ENCODE measurements around the gene NFIA.

The NFIA gene

DNA sequence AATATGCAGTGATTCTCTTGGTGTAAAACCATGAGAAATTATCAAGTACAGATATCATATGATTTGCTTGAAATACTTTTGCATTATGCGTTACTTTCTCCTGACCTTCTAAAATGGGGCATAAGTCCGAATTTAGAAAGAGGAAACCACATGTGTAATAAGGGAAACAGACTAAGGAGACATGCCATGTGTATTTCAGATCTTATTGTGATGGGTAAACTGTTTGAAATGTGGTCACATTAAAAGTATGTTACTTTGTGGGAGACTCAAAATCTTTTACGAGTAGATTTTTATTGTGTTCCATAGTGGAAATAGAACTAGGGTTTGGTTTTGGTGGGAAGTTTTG lies 173.0 kb downstream of the NFIA start:
- TF ChIP-seq, protein P1, sequence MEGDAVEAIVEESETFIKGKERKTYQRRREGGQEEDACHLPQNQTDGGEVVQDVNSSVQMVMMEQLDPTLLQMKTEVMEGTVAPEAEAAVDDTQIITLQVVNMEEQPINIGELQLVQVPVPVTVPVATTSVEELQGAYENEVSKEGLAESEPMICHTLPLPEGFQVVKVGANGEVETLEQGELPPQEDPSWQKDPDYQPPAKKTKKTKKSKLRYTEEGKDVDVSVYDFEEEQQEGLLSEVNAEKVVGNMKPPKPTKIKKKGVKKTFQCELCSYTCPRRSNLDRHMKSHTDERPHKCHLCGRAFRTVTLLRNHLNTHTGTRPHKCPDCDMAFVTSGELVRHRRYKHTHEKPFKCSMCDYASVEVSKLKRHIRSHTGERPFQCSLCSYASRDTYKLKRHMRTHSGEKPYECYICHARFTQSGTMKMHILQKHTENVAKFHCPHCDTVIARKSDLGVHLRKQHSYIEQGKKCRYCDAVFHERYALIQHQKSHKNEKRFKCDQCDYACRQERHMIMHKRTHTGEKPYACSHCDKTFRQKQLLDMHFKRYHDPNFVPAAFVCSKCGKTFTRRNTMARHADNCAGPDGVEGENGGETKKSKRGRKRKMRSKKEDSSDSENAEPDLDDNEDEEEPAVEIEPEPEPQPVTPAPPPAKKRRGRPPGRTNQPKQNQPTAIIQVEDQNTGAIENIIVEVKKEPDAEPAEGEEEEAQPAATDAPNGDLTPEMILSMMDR (conservative IDR thresholded peaks at IDR 0.05; ENCODE audit: low read depth, low read length) = no peak
- no peak for DNase-seq (ENCODE audit: low read depth)
- no peak overlapping the region for H3K4me3 ChIP-seq (ENCODE audit: low read length)

DNA sequence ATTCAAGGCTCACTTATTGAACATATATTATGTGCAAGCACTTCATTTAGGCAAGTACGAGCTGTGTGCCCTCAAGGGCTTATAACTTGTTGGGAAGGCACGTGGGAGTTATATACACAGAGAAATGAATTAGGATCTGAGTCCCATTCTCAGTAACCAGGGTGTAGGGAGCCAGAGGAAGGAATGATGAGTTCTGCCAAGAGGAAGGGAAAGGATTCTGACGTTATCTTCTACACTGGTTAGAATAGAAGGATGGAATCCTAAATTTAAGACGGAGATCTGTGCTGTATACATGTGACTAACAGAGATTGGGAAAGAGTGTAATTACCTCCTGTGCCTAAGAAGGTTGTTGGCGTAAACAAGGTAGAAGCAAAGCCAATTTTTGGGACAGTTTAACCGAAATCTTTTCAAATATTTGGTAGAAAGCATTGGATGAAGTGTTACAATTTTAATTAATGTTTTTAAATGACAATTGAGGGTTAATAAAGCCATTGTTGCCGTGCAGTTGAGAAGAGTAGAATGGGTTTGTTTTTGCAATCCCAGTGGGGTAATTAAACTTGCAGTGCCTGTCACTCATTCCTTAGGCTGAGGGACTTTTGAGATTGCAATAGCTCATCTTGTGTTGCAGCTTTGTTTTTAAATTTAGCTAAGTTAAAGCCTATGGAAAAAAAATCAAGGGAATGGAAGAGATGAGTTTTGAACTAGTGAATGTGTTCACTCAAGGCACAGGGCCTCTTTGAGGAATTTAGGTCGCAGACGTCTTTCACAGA lies 177.2 kb downstream of the NFIA start:
- TF ChIP-seq, protein P1 (conservative IDR thresholded peaks at IDR 0.05; ENCODE audit: low read depth, low read length) = no peak
- no peak for DNase-seq (ENCODE audit: low read depth)

DNA sequence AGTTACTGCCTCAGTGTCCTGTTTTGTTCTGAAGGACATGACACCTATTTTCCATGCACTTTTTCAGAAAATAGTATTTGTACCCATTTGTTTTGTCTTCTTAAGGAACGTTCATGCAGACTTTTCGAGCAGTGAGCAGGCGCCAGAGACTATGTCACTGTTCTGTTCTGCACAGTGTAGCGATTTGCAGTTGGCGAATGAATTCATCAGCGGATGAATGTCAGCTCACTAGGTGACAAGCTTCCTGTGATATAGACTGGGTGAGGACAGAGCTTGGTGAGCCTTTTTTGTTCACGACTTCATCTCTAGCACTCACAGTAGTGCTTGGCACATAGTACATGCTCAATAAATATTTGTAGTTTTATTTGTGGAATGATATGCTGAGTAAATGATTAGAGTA lies 177.8 kb downstream of the NFIA start:
- DNase-seq (ENCODE audit: low read depth) = no peak
- TF ChIP-seq, protein P1 (conservative IDR thresholded peaks at IDR 0.05; ENCODE audit: low read depth, low read length) = no peak
- H3K4me3 ChIP-seq (ENCODE audit: low read length) = no peak overlapping the region

More for the DNA sequence above, 177.2 kb downstream of the NFIA start:
- H3K4me3 ChIP-seq (ENCODE audit: low read length) = no peak overlapping the region

DNA sequence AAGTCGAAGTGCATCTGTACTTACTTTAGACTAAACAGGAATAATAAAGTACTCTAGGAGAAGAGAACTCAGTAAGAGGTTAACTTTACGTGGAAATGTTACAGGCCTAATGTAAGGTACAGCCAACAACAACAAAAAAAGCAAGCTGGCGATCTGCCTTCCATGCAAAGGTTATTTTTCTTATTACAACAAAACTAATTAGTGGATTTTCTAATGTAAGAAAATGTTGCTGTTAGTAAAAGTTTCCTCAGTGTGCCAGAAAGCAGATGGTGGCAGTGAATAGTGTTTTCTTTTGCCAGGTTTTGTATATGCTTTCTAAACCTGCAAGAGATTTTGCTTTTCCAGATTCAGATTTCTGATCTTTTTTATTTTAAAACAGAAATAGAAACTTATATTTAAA lies 179.2 kb downstream of the NFIA start:
- no peak overlapping the region for H3K4me3 ChIP-seq (ENCODE audit: low read length)
- TF ChIP-seq, protein P1 (conservative IDR thresholded peaks at IDR 0.05; ENCODE audit: low read depth, low read length) = no peak
- DNase-seq (ENCODE audit: low read depth) = no peak

GRCh38 chr1:61263905-61264824 lies 181.8 kb downstream of the NFIA start:
- no peak for DNase-seq (ENCODE audit: low read depth)
- TF ChIP-seq, protein P1 (conservative IDR thresholded peaks at IDR 0.05; ENCODE audit: low read depth, low read length) = no peak
- no peak overlapping the region for H3K4me3 ChIP-seq (ENCODE audit: low read length)

GRCh38 chr1:61264825-61265242 lies 182.5 kb downstream of the NFIA start:
- no peak for DNase-seq (ENCODE audit: low read depth)
- TF ChIP-seq, protein P1 (conservative IDR thresholded peaks at IDR 0.05; ENCODE audit: low read depth, low read length) = no peak
- no peak overlapping the region for H3K4me3 ChIP-seq (ENCODE audit: low read length)
